Transverse colon (tissue), 3 donors: ENCODE measurements around the gene ABCB4.

ENCODE experiments used
- CTCF ChIP-seq, 5 experiments: fragments of 200-600 bp in 3 of 5; fragments of 450-650 bp in 2 of 5; sonication (generic) in 3 of 5; IDR thresholded peaks; 1 replicate in 2 of 5; 2 replicates in 3 of 5; pipeline ENCODE4 v1.5.1; 2016 to 2017; ENCODE audit warnings: antibody characterized with exemption in 5 of 5, inconsistent platforms in 3 of 5, mild to moderate bottlenecking in 2 of 5, moderate library complexity in 1 of 5
- EP300 ChIP-seq: sonication (generic); formaldehyde crosslinking; IDR thresholded peaks from one replicate; pipeline ENCODE4 v1.6.1; 2017; ENCODE audit warnings: antibody characterized with exemption, low read depth

GRCh38 chr7:87432536-87432935 lies 42.9 kb downstream of the ABCB4 start:
- TF ChIP-seq CTCF (IDR thresholded peaks at IDR 0.05) (no peak), EP300 (no peak)
